Astrocyte of the cerebellum (primary cell): ENCODE measurements around the gene SARS1.
A peak's percentile ranks its signal among the peaks of the same experiment; 100 is the strongest.

Experiments used
- DNase-seq: peaks from one replicate; pipeline ENCODE4 v3.0.0-alpha.2; 2011; ENCODE audit warnings: low read depth
- H3K4me3 ChIP-seq: 2 replicates; pipeline ENCODE4 v1.5.1; 2011; ENCODE audit warnings: mild to moderate bottlenecking, low read depth, low read length, moderate library complexity
- CTCF ChIP-seq: IDR thresholded peaks from 2 replicates; pipeline ENCODE4 v1.5.1; 2012; ENCODE audit warnings: low read length, low read depth, moderate library complexity, mild to moderate bottlenecking; ENCODE audit errors: missing control alignments
- in situ Hi-C: cut with HindIII; loops from 2 replicates; pipeline ENCODE4 v1.10.0; 2017; ENCODE audit warnings: low sequenced_read_pairs

SARS1 gene

GRCh38 chr1:109261578-109261977, 47.9 kb downstream of the SARS1 start:
- no peak for DNase-seq
- in situ Hi-C loops: no loop called here
- H3K4me3 ChIP-seq: no peak overlapping the region
- TF ChIP-seq CTCF: no peak

- no peak for DNase-seq
- H3K4me3 ChIP-seq: no peak overlapping the region
- in situ Hi-C loops: no loop called here
- TF ChIP-seq CTCF: no peak
These were observed 48.7 kb downstream of the SARS1 start for GRCh38 chr1:109262231-109263055.

- TF ChIP-seq CTCF: no peak
- H3K4me3 ChIP-seq: no peak overlapping the region
- DNase-seq: no peak
- in situ Hi-C loops: no loop called here
These were observed 49.5 kb downstream of the SARS1 start for GRCh38 chr1:109263234-109263596.

- DNase-seq: peak; percentile 42
- in situ Hi-C loops: no loop called here
- peak; percentile 96 for TF ChIP-seq CTCF
- H3K4me3 ChIP-seq: no peak overlapping the region
These were observed 50.1 kb downstream of the SARS1 start for GRCh38 chr1:109263597-109264378.

- no peak overlapping the region for H3K4me3 ChIP-seq
- no peak for DNase-seq
- in situ Hi-C loops: no loop called here
- TF ChIP-seq CTCF: no peak
These were observed 50.6 kb downstream of the SARS1 start for GRCh38 chr1:109264379-109264755.

- H3K4me3 ChIP-seq: no peak overlapping the region
- no peak for TF ChIP-seq CTCF
- no peak for DNase-seq
- in situ Hi-C loops: no loop called here
These were observed 51.3 kb downstream of the SARS1 start for GRCh38 chr1:109265016-109265415.
